Caco-2 (cell line): ENCODE data around the gene IL11. TPM values are rescaled to one million over a fixed set of nuclear protein-coding genes. Genes with fewer than 3 reads are reported as not detected.
"Not testable (repeated sequence)": the region's sequence is repeated elsewhere in the genome, so short reads cannot be mapped to it uniquely, and the experiment has no call there.

Experiments
- BruUV-seq: library from RNA; stranded (reverse); fragments of 400-500 nt; replicated peaks from 2 replicates; lab custom pipeline; 2021; lab: Mats Ljungman, UMichigan
- CTCF ChIA-PET: fragments of 300-600 bp; sonication (Branson Sonifier 250); formaldehyde crosslinking; loops from one replicate; lab custom pipeline; 2022; ENCODE audit warnings: antibody characterized with exemption; lab: Charles Lee
- POLR2A ChIA-PET: fragments of 300-600 bp; sonication (Branson Sonifier 250); formaldehyde crosslinking; loops from one replicate; lab custom pipeline; 2022; ENCODE audit warnings: antibody characterized with exemption; lab: Charles Lee
- DNase-seq, 2 experiments: peaks; one replicate each; pipeline versions ENCODE4 v3.0.0 to v3.0.0-alpha.2; 2020 to 2022
- H3K27me3 ChIP-seq: replicated peaks from 2 replicates; pipeline ENCODE4 v1.6.0; 2011; ENCODE audit warnings: low read length; ENCODE audit not compliant: control insufficient read depth, insufficient read depth
- H3K36me3 ChIP-seq: 2 replicates; pipeline ENCODE4 v1.5.1; 2011; ENCODE audit warnings: low read length; ENCODE audit not compliant: control insufficient read depth, insufficient read depth
- H3K4me1 ChIP-seq: fragments of 250-450 bp; sonication (Bioruptor Pico); 2 replicates; pipeline ENCODE4 v1.5.1; 2020; ENCODE audit warnings: mild to moderate bottlenecking
- H3K4me3 ChIP-seq: 2 replicates; pipeline ENCODE4 v1.5.1; 2011; ENCODE audit warnings: low read depth, mild to moderate bottlenecking, control low read depth, low read length
- H3K9me3 ChIP-seq: fragments of 250-450 bp; sonication (Bioruptor Pico); 2 replicates; pipeline ENCODE4 v1.5.1; 2020; ENCODE audit warnings: mild to moderate bottlenecking, moderate library complexity
- H3K27ac Mint-ChIP-seq: one replicate; pipeline ENCODE4 v1.8.0; 2022; ENCODE audit warnings: mixed read lengths; ENCODE audit not compliant: unreplicated experiment
- H3K27me3 Mint-ChIP-seq: one replicate; pipeline ENCODE4 v1.8.0; 2022; ENCODE audit warnings: mixed read lengths; ENCODE audit not compliant: insufficient read depth, unreplicated experiment
- H3K36me3 Mint-ChIP-seq: one replicate; pipeline ENCODE4 v1.8.0; 2022; ENCODE audit warnings: mild to moderate bottlenecking, mixed read lengths; ENCODE audit not compliant: insufficient read depth, unreplicated experiment
- H3K4me1 Mint-ChIP-seq: one replicate; pipeline ENCODE4 v1.8.0; 2022; ENCODE audit warnings: low read depth, mixed read lengths; ENCODE audit not compliant: unreplicated experiment
- H3K4me3 Mint-ChIP-seq: one replicate; pipeline ENCODE4 v1.8.0; 2022; ENCODE audit warnings: mild to moderate bottlenecking, moderate library complexity, mixed read lengths; ENCODE audit not compliant: unreplicated experiment
- H3K9me3 Mint-ChIP-seq: one replicate; pipeline ENCODE4 v1.8.0; 2022; ENCODE audit warnings: mixed read lengths; ENCODE audit not compliant: unreplicated experiment
- CTCF ChIP-seq, 2 experiments: fragments of 200-600 bp in 1 of 2; IDR thresholded peaks; 1 replicate in 1 of 2; 2 replicates in 1 of 2; pipeline versions ENCODE4 v1.5.1 to v1.8.0; 2011 to 2022; ENCODE audit warnings: antibody characterized with exemption in 1 of 2, control low read depth in 1 of 2, inconsistent platforms in 1 of 2, low read depth in 1 of 2, low read length in 1 of 2, mild to moderate bottlenecking in 1 of 2, moderate library complexity in 1 of 2; ENCODE audit not compliant: insufficient read depth in 1 of 2, severe bottlenecking in 1 of 2, unreplicated experiment in 1 of 2
- intact Hi-C: fragments of 100-400 bp; cut with micrococcal nuclease; formaldehyde crosslinking; loops from one replicate; pipeline ENCODE4 v1.10.0; 2022; ENCODE audit not compliant: unreplicated experiment
- total RNA-seq: library from RNA; stranded (reverse); gene quantifications from 2 replicates; pipeline ENCODE4 v1.2.3, GENCODE V29; 2022

IL11 gene
- total RNA-seq, 1 experiment from 2014 or later: 0.70 TPM

- no TSS peak for BruUV-seq
- H3K4me1 Mint-ChIP-seq: peaks cover 17% of the 10 kb centered on the region
- H3K36me3 Mint-ChIP-seq: peaks cover 24% of the 10 kb centered on the region
- Histone ChIP-seq H3K36me3 (no peaks in the 10 kb centered on the region), H3K9me3 (no peaks in the 10 kb centered on the region), H3K4me1 (peaks cover 10% of the 10 kb centered on the region; the same call in 1 of the 2 replicates), H3K4me3 (no peak overlapping the region), H3K27me3 (no peaks in the 10 kb centered on the region)
- no peaks in the 10 kb centered on the region for H3K9me3 Mint-ChIP-seq
- CTCF ChIA-PET: interaction anchor here (0.6 to 1.0 kb wide), 2 partner anchors 8 to 174 kb away, joined by 4 read pairs; no protein-coding TSS in a partner anchor
- DNase-seq: no peak
- TF ChIP-seq CTCF (IDR thresholded peaks at IDR 0.05; ENCODE audit: insufficient read depth in 1 of 2, low read depth in 1 of 2, low read length in 1 of 2, severe bottlenecking in 1 of 2, unreplicated experiment in 1 of 2): no peak
- no peaks in the 10 kb centered on the region for H3K27me3 Mint-ChIP-seq
- H3K4me3 Mint-ChIP-seq: no peak overlapping the region
- intact Hi-C loops: no loop called here
- POLR2A ChIA-PET: no interaction called here
- H3K27ac Mint-ChIP-seq: no peak overlapping the region
Measured at GRCh38 chr19:55336101-55336500, 34.2 kb downstream of the IL11 start.

- no peak for TF ChIP-seq CTCF (IDR thresholded peaks at IDR 0.05; ENCODE audit: insufficient read depth in 1 of 2, low read depth in 1 of 2, low read length in 1 of 2, severe bottlenecking in 1 of 2, unreplicated experiment in 1 of 2)
- Mint-ChIP-seq H3K9me3 (no peaks in the 10 kb centered on the region), H3K27me3 (no peaks in the 10 kb centered on the region), H3K4me3 (peak overlapping the region; percentile 46), H3K36me3 (peaks cover 12% of the 10 kb centered on the region), H3K27ac (peak overlapping the region; percentile 50), H3K4me1 (peaks cover 15% of the 10 kb centered on the region)
- DNase-seq: peak; percentile 63 to 82
- intact Hi-C loops: no loop called here
- Histone ChIP-seq H3K4me3 (no peak overlapping the region), H3K36me3 (no peaks in the 10 kb centered on the region), H3K4me1 (peaks cover 5% of the 10 kb centered on the region; the same call in 1 of the 2 replicates), H3K27me3 (no peaks in the 10 kb centered on the region), H3K9me3 (no peaks in the 10 kb centered on the region)
- no TSS peak for BruUV-seq
- CTCF ChIA-PET: interaction anchor here (1.1 kb wide), 1 partner anchor 32 kb away, joined by 4 read pairs; no protein-coding TSS in a partner anchor
- POLR2A ChIA-PET: no interaction called here
Measured at GRCh38 chr19:55333870-55334269, 36.4 kb downstream of the IL11 start.

GRCh38 chr19:55329791-55330190 is 40.5 kb downstream of the IL11 start:
- H3K36me3 ChIP-seq, H3K27me3 ChIP-seq, BruUV-seq, DNase-seq, H3K27ac Mint-ChIP-seq, H3K27me3 Mint-ChIP-seq, H3K4me3 ChIP-seq, H3K9me3 Mint-ChIP-seq, H3K4me1 ChIP-seq, H3K9me3 ChIP-seq, intact Hi-C loops, CTCF ChIA-PET, H3K4me3 Mint-ChIP-seq, POLR2A ChIA-PET: not testable (repeated sequence)
- Mint-ChIP-seq H3K4me1 (peaks cover 16% of the 10 kb centered on the region), H3K36me3 (peaks cover 12% of the 10 kb centered on the region)

- H3K4me3 Mint-ChIP-seq, H3K9me3 Mint-ChIP-seq, intact Hi-C loops, H3K27me3 Mint-ChIP-seq, H3K27me3 ChIP-seq, DNase-seq, H3K9me3 ChIP-seq, H3K27ac Mint-ChIP-seq, H3K4me1 ChIP-seq, H3K36me3 ChIP-seq, BruUV-seq, H3K4me3 ChIP-seq: not testable (repeated sequence)
- ChIA-PET CTCF (interaction anchor here (1.2 kb wide), 1 partner anchor 7 kb away, joined by 4 read pairs; no protein-coding TSS in a partner anchor), POLR2A (interaction anchor here (1.8 kb wide), 1 partner anchor 11 kb away, joined by 12 read pairs; the partner anchor contains the start of gene KMT5C)
- peaks cover 12% of the 10 kb centered on the region for H3K36me3 Mint-ChIP-seq
- H3K4me1 Mint-ChIP-seq: peaks cover 12% of the 10 kb centered on the region
Measured at GRCh38 chr19:55328774-55329318, 41.4 kb downstream of the IL11 start.
